Fibroblast of skin of scalp (primary cell): ENCODE measurements around the gene ROS1.
A peak's percentile ranks its signal among the peaks of the same experiment; 100 is the strongest.

Experiments used
- DNase-seq: peaks from one replicate; pipeline ENCODE4 v3.0.0-alpha.2; 2013

ROS1 gene

GRCh38 chr6:117440706-117441525 is 15.2 kb upstream of the ROS1 start:
- peak; percentile 97 for DNase-seq

- DNase-seq = no peak
Observed at GRCh38 chr6:117432273-117432672, 6.5 kb upstream of the ROS1 start.

- DNase-seq = no peak
Observed at GRCh38 chr6:117423754-117424153, 2.0 kb downstream of the ROS1 start.

GRCh38 chr6:117418320-117418719 is 7.4 kb downstream of the ROS1 start:
- DNase-seq = no peak

- DNase-seq = no peak
Observed at GRCh38 chr6:117417851-117418250, 7.9 kb downstream of the ROS1 start.

GRCh38 chr6:117414770-117415169 is 11.0 kb downstream of the ROS1 start:
- peak; percentile 7 for DNase-seq

- no peak for DNase-seq
Observed at GRCh38 chr6:117411474-117411873, 14.3 kb downstream of the ROS1 start.

GRCh38 chr6:117409863-117410262 is 15.9 kb downstream of the ROS1 start:
- DNase-seq = no peak

- DNase-seq = no peak
Observed at GRCh38 chr6:117409420-117409819, 16.3 kb downstream of the ROS1 start.

- peak; percentile 17 for DNase-seq
Observed at GRCh38 chr6:117404548-117404947, 21.2 kb downstream of the ROS1 start.

GRCh38 chr6:117401799-117402198 is 23.9 kb downstream of the ROS1 start:
- no peak for DNase-seq

GRCh38 chr6:117399924-117400323 is 25.8 kb downstream of the ROS1 start:
- DNase-seq = peak; percentile 12

GRCh38 chr6:117399126-117399525 is 26.6 kb downstream of the ROS1 start:
- DNase-seq = no peak

GRCh38 chr6:117397536-117398227 is 28.1 kb downstream of the ROS1 start:
- DNase-seq = peak; percentile 34

- DNase-seq = no peak
Observed at GRCh38 chr6:117396228-117396627, 29.5 kb downstream of the ROS1 start.

GRCh38 chr6:117395164-117395563 is 30.6 kb downstream of the ROS1 start:
- no peak for DNase-seq

- DNase-seq = no peak
Observed at GRCh38 chr6:117393045-117393444, 32.7 kb downstream of the ROS1 start.

- DNase-seq = no peak
Observed at GRCh38 chr6:117391874-117392583, 33.7 kb downstream of the ROS1 start.

GRCh38 chr6:117389227-117390057 is 36.3 kb downstream of the ROS1 start:
- DNase-seq = no peak

- no peak for DNase-seq
Observed at GRCh38 chr6:117387454-117387974, 38.2 kb downstream of the ROS1 start.

- DNase-seq = no peak
Observed at GRCh38 chr6:117384659-117385058, 41.1 kb downstream of the ROS1 start.

- DNase-seq = no peak
Observed at GRCh38 chr6:117381749-117382148, 44.0 kb downstream of the ROS1 start.
